ENCODE results near the gene PHF20. TPM values are rescaled to one million over a fixed set of nuclear protein-coding genes. Genes with fewer than 3 reads are reported as not detected.

Gene PHF20
- total and polyA plus RNA-seq, 2 of the 13 experiments (the other 11 are each of a cell fraction or from before 2014, with no cell fraction given), result 22.8 to 34.1 TPM

GRCh38 chr20:35743693-35744491, 27.9 kb upstream of the PHF20 start (continued):
- peak; percentile 47; the same call in 1 of the 2 replicates for TF ChIP-seq ZNF543 (CRISPR knock-in tag; IDR thresholded peaks at IDR 0.05)
- TF ChIP-seq ZBTB33 (CRISPR knock-in tag; IDR thresholded peaks at IDR 0.05), result peak; percentile 80
- peak; percentile 50; the same call in 1 of the 2 replicates for TF ChIP-seq NR2C2 (CRISPR knock-in tag; IDR thresholded peaks at IDR 0.05; ENCODE audit: borderline replicate concordance)
- TF ChIP-seq ARID4A (CRISPR knock-in tag; IDR thresholded peaks at IDR 0.05; ENCODE audit: borderline replicate concordance), result peak; percentile 37; the same call in 1 of the 2 replicates
- 0 out of 2 replicates have a peak, but pooled peaks have one; percentile 45 for TF ChIP-seq PHF8 (CRISPR knock-in tag; IDR thresholded peaks at IDR 0.05)
- peak; percentile 9; the same call in 1 of the 2 replicates for TF ChIP-seq BCL6 (CRISPR knock-in tag; IDR thresholded peaks at IDR 0.05)
- TF ChIP-seq PATZ1 (CRISPR knock-in tag; IDR thresholded peaks at IDR 0.05), result no peak
- TF ChIP-seq ERF (CRISPR knock-in tag; IDR thresholded peaks at IDR 0.05), result peak; percentile 44; the same call in 1 of the 2 replicates
- TF ChIP-seq RARG (CRISPR knock-in tag; IDR thresholded peaks at IDR 0.05; ENCODE audit: low read depth), result no peak
- no peak for TF ChIP-seq ZNF761 (CRISPR knock-in tag; conservative IDR thresholded peaks at IDR 0.05)
- TF ChIP-seq CREB3 (CRISPR knock-in tag; IDR thresholded peaks at IDR 0.05), result 0 out of 2 replicates have a peak, but pooled peaks have one; percentile 50
- no peak for TF ChIP-seq ZNF256 (CRISPR knock-in tag; conservative IDR thresholded peaks at IDR 0.05)
- no peak for TF ChIP-seq ZXDC (CRISPR knock-in tag; IDR thresholded peaks at IDR 0.05)
- no peak for TF ChIP-seq ATF2 (CRISPR knock-in tag; IDR thresholded peaks at IDR 0.05)
